T-helper 9 cell (primary cell): ENCODE data around the gene GPN1.
"Not testable (repeated sequence)": the region's sequence is repeated elsewhere in the genome, so short reads cannot be mapped to it uniquely, and the experiment has no call there.

Experiments
- DNase-seq: peaks from one replicate; pipeline ENCODE4 v3.0.0-alpha.2; 2020

GPN1 gene

DNA sequence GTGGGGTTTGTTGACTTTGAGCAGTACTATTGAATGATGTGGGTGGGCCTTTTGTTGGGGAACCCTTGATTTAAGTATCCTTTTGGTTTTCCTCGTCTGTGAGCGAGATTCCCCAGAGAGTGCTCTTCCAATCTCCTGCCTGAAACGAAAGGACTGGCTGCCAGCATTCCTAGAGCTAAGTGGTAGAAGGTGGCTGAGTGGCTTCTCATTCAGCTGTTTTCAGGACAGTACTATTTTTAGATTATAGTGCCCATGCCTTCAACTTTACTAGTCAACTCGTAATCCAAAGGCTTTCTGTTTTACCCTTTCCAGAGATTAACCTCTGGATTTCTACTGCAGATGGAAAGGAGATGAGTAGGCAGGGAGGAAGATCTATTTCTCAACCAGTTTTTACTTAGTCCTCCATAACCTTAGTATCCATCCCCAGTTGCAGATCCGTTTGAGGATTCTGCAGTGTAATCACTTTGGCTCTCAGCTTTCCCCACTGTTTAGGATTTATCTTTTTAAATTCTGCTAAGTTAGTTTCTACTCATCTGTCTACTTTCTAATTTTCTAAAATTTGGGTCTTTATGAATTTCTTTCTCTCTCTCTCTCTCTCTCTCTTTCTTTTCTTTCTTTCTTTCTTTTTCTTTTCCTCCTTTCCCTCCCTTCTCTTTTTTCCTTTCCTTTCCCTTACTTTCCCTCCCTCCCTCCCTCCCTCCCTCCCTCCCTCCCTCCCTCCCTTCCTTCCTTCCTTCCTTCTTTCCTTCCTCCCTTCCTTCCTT, 44.1 kb downstream of the GPN1 start:
- DNase-seq, result no peak

- DNase-seq, result no peak
Measured at GRCh38 chr2:27680571-27680970, 51.7 kb downstream of the GPN1 start.

DNA sequence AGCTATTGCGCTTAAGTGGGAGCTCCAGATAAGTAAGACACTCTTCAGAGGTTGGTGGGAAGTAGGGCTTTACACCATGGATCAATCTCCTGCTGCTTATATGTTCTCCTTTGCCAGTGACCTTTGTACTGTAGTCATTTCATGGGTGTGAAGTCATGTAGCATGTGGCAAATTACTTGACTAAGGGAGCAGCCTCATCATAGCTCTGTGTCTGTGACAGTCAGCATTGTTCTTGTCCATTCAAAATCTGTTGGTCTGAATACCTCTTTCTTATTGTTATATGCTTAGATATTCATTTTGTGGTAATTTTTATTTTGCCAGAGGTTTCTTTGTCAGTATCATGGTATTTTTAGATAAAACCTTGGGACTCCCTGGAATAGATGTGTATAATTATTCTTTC, 53.0 kb downstream of the GPN1 start:
- no peak for DNase-seq

GRCh38 chr2:27682334-27682771, 53.5 kb downstream of the GPN1 start:
- DNase-seq, result not testable (repeated sequence)

DNA sequence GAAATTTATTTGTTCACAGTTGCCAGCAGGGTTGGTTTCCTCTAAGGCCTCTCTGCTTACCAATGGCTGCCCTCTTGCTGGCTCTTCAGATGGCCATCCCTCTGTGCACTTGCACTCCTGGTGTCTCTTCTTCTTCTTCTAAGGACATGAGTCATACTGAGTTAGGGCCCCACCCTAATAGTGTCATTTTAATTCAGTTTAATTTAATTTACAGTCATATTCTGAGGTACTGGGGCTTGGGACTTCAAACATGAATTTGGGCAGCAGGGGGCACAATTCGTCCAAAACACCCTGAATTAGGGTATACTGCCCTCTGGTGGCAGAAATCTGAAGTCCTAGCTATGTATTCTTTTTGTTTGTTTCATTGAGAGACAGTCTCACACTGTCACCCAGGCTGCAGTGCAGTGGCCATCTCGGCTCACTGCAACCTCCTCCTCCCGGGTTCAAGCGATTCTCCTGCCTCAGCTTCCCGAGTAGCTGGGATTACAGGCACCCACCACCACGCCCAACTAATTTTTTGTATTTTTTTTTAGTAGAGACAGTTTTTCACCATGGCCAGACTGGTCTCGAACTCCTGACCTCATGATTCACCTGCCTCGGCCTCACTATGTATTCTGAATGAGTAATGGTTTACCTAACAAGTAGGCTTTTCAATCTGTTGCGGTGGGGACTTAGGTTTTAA, 54.7 kb downstream of the GPN1 start:
- DNase-seq, result peak; percentile 88

DNA sequence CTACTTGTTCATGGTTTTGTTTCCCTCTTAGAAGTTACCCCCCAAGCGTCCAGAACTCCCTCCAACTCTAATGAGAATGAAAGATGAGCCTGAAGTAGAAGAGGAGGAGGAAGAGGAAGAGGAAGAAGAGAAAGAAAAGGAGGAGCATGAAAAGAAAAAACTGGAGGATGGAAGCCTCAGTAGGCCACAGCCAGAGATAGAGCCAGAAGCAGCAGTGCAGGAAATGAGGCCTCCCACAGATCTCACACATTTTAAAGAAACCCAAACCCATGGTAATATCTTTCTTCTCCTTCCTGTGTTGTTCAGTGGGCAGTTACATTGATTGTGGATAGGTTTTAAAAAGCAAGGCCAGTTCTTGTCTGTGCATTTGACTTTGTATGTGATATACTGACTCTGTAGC, 56.2 kb downstream of the GPN1 start:
- DNase-seq, result not testable (repeated sequence)

GRCh38 chr2:27685577-27685976, 56.7 kb downstream of the GPN1 start:
- no peak for DNase-seq

GRCh38 chr2:27687232-27687631, 58.4 kb downstream of the GPN1 start:
- DNase-seq, result no peak

GRCh38 chr2:27689424-27689823, 60.6 kb downstream of the GPN1 start:
- DNase-seq, result no peak

DNA sequence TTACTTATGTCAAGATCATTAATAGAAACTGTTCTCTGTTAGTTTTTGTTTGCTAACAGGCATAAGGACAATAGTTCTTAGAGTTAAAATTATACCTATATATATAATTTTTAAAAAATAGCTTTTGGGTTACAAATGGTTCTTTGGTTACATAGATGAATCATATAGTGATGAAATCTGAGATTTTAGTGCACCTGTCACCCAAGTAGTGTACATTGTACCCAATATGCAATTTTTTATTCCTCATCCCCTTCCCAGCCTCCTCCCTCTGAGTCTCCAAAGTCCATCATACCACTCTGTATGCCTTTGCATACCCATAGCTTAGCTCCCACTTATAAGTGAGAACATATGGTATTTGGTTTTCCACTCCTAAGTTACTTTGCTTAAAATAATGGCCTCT, 61.2 kb downstream of the GPN1 start:
- DNase-seq, result no peak

DNA sequence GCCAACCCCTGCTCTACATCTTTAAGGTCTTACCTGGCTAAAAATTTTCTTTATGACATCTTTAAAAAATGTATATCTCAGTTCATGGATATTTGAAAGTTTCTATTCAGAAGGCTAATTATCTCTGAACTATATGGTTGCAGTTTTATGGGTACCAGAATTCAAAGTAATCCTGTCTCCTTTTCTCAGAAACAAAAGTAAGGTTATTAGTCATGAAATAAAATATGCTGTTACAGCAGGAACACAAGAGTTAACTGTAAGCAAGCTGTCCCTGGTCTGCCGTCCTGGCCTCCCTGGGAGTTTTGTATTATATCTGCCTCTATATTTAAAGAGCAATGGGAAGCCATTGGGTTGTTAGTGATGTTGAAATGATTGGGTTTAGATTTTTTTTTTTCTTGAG, 68.8 kb downstream of the GPN1 start:
- no peak for DNase-seq
